HCT116 (cell line): Measurements from ENCODE around the gene POC1A.

Experiments used
- CEBPB ChIP-seq: IDR thresholded peaks from 2 replicates; pipeline ENCODE4 v1.6.1; 2012; ENCODE audit warnings: low read depth
- EZH2 ChIP-seq: fragments of 200-600 bp; sonication (generic); IDR thresholded peaks from 2 replicates; pipeline ENCODE4 v1.6.1; 2017; ENCODE audit warnings: antibody characterized with exemption, mixed run types
- EZH2phosphoT487 ChIP-seq: fragments of 200-600 bp; IDR thresholded peaks from 2 replicates; pipeline ENCODE4 v1.6.1; 2018; ENCODE audit warnings: antibody characterized with exemption, borderline replicate concordance
- FOSL1 ChIP-seq: IDR thresholded peaks from 2 replicates; pipeline ENCODE4 v1.6.1; 2012; ENCODE audit warnings: low read depth
- POLR2A ChIP-seq: IDR thresholded peaks from 2 replicates; pipeline ENCODE4 v1.7.0; 2011; ENCODE audit warnings: borderline replicate concordance; ENCODE audit not compliant: insufficient read depth, insufficient read length; ENCODE audit errors: extremely low read depth
- RAD21 ChIP-seq: IDR thresholded peaks from 2 replicates; pipeline ENCODE4 v1.6.1; 2012; ENCODE audit warnings: low read depth, mild to moderate bottlenecking
- SP1 ChIP-seq: IDR thresholded peaks from 2 replicates; pipeline ENCODE4 v1.6.1; 2012; ENCODE audit warnings: low read depth
- SRF ChIP-seq: IDR thresholded peaks from 2 replicates; pipeline ENCODE4 v1.6.1; 2012; ENCODE audit warnings: low read depth
- ZFX ChIP-seq: fragments of 450-650 bp; IDR thresholded peaks from 2 replicates; pipeline ENCODE4 v1.6.1; 2017
- TF ChIP-seq, protein P1 (sequence below), 3 experiments: fragments of 200-600 bp in 1 of 3; sonication (generic) in 1 of 3; IDR thresholded peaks in 2 of 3; conservative IDR thresholded peaks in 1 of 3; 2 replicates each; pipeline ENCODE4 v1.5.1; 2012 to 2017; ENCODE audit warnings: low read depth in 2 of 3, low read length in 2 of 3, antibody characterized with exemption in 1 of 3, borderline replicate concordance in 1 of 3, control low read depth in 1 of 3, mild to moderate bottlenecking in 1 of 3, mixed read lengths in 1 of 3, mixed run types in 1 of 3, moderate library complexity in 1 of 3; ENCODE audit not compliant: insufficient read depth in 1 of 3

GRCh38 chr3:52082951-52083350, 71.3 kb downstream of the POC1A start:
- no peak for TF ChIP-seq POLR2A
- TF ChIP-seq, protein P1, sequence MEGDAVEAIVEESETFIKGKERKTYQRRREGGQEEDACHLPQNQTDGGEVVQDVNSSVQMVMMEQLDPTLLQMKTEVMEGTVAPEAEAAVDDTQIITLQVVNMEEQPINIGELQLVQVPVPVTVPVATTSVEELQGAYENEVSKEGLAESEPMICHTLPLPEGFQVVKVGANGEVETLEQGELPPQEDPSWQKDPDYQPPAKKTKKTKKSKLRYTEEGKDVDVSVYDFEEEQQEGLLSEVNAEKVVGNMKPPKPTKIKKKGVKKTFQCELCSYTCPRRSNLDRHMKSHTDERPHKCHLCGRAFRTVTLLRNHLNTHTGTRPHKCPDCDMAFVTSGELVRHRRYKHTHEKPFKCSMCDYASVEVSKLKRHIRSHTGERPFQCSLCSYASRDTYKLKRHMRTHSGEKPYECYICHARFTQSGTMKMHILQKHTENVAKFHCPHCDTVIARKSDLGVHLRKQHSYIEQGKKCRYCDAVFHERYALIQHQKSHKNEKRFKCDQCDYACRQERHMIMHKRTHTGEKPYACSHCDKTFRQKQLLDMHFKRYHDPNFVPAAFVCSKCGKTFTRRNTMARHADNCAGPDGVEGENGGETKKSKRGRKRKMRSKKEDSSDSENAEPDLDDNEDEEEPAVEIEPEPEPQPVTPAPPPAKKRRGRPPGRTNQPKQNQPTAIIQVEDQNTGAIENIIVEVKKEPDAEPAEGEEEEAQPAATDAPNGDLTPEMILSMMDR (IDR thresholded peaks at IDR 0.05 in 2 of 3, conservative IDR thresholded peaks at IDR 0.05 in 1 of 3; ENCODE audit: borderline replicate concordance in 1 of 3, insufficient read depth in 1 of 3, low read depth in 2 of 3, low read length in 2 of 3): no peak
- no peak for TF ChIP-seq SRF
- no peak for TF ChIP-seq CEBPB
- no peak for TF ChIP-seq ZFX
- no peak for TF ChIP-seq FOSL1
- TF ChIP-seq EZH2phosphoT487: no peak
- TF ChIP-seq SP1: no peak
- no peak for TF ChIP-seq EZH2
- no peak for TF ChIP-seq RAD21
